ENCODE data around the gene TNRC6B. TPM values are rescaled to one million over a fixed set of nuclear protein-coding genes. Genes with fewer than 3 reads are reported as not detected.

The TNRC6B gene
- total RNA-seq, 4 donors from 2014 or later: 10.5 to 76.0 (median 37.2) TPM

DNA sequence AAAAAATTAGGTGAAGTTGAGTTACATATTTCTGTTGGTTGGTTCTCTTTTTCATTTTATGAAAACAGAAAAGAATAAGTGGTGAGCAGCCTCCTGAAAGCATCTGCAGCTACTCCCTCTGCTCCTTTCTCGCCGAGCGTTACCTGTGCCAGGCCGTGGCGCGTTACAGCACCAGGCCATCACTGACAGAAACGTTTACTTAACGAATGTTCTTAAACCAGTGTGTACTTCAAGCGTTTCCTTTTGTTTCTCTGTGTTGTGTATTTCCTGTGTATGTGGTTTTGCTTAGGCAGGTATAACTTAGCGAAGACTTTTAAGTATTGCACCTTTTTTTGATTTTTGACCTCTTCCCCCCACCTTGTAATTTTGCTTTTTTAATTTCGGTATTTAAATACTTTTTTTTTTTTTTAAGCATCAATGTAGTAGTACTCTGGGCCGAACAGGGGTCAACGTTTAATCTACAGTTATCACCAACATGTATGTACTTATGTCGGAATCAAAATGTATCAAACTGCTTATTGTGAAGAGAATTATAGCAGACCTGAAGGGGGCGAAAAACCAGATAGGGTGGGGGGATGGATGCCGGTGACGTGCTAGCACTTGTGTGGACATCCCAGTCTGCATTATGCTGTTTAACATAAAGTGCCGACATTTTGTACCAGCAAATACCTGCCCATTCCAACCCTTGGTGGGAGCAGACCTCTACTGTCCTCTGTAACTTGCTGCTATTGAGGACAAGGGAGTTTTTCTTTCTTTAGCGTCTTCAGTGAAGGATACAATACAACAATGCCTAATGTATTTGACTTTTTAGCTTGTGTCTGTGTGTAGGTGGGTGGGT is 147.0 kb downstream of the TNRC6B start:
- TF ChIP-seq, protein P1, sequence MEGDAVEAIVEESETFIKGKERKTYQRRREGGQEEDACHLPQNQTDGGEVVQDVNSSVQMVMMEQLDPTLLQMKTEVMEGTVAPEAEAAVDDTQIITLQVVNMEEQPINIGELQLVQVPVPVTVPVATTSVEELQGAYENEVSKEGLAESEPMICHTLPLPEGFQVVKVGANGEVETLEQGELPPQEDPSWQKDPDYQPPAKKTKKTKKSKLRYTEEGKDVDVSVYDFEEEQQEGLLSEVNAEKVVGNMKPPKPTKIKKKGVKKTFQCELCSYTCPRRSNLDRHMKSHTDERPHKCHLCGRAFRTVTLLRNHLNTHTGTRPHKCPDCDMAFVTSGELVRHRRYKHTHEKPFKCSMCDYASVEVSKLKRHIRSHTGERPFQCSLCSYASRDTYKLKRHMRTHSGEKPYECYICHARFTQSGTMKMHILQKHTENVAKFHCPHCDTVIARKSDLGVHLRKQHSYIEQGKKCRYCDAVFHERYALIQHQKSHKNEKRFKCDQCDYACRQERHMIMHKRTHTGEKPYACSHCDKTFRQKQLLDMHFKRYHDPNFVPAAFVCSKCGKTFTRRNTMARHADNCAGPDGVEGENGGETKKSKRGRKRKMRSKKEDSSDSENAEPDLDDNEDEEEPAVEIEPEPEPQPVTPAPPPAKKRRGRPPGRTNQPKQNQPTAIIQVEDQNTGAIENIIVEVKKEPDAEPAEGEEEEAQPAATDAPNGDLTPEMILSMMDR (IDR thresholded peaks at IDR 0.05): no peak
- TF ChIP-seq POLR2A (IDR thresholded peaks at IDR 0.05): no peak
- Histone ChIP-seq H3K4me3 (no peak overlapping the region), H3K27me3 (no peaks in the 10 kb centered on the region), H3K36me3 (no peaks in the 10 kb centered on the region), H3K9me3 (no peaks in the 10 kb centered on the region), H3K4me1 (no peaks in the 10 kb centered on the region), H3K27ac (no peak overlapping the region)
- intact Hi-C loops (cut with DNase I; ENCODE audit: low total_unique reads): no loop called here
- no peak for DNase-seq

DNA sequence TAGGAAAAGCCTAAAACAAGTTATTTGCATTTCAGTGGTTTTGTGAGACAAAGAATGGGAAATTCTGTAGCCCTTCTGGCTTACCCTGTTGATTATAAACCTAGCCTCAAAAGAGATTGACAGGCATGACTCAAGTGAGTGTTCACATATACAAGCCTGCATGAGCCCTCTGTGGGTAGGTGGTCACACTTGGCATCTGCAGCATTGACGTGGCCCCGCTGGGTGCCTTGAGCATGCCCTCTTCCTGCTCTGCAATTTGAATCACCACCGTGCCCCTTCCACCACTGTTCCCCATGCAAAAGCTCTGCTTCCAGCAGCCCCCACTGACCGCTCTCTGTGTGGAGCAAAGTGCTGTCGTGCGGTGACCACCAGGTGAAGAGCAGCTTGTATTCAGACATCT is 147.6 kb downstream of the TNRC6B start:
- H3K4me3 ChIP-seq: no peak overlapping the region
- H3K4me1 ChIP-seq: no peaks in the 10 kb centered on the region
- TF ChIP-seq POLR2A (IDR thresholded peaks at IDR 0.05): no peak
- TF ChIP-seq, protein P1 (IDR thresholded peaks at IDR 0.05): no peak
- DNase-seq: no peak
- no peak overlapping the region for H3K27ac ChIP-seq
- intact Hi-C loops (cut with DNase I; ENCODE audit: low total_unique reads): no loop called here
- H3K36me3 ChIP-seq: no peaks in the 10 kb centered on the region
- no peaks in the 10 kb centered on the region for H3K27me3 ChIP-seq
- no peaks in the 10 kb centered on the region for H3K9me3 ChIP-seq

DNA sequence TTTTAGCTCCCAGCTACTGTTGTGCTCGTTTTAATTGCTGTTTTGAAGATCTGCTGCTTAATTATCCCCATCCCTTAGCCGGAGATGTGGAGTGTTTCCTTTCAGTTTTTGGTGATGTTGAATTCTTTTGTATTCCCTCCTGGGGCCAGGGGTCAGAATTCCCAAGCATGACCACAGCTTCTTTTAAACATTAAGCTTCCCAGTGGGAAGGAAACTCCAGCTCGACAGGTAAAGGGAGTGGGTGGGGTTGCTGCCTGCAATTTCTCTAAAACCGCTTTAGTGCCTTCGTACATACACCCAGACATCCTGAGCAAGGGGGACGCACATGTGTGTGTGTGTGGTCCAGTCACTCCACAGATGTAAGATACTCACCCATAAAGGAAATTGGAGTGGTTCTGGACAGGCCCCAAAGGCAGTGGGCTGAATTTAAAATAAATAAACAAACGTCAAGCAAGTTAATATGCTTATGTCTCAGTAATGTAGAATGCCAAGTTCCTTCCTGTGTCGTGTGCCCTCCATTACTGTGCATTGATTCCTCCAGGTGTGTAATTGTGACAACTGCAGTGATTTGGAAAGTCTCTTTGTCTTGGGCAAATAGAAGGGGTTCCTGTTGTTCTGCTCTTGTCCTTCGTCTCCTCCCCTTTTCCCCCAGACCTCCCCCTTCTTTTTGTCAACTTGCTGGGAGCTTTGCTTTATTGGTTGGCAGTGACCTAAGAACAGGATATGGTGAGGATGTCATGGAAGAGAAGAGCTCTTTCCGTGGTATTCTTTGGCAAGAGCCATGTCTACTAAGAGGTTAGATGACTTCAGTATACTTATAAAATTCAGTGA is 149.4 kb downstream of the TNRC6B start:
- no peak for DNase-seq
- H3K4me1 ChIP-seq: no peaks in the 10 kb centered on the region
- H3K36me3 ChIP-seq: no peaks in the 10 kb centered on the region
- no peaks in the 10 kb centered on the region for H3K9me3 ChIP-seq
- TF ChIP-seq, protein P1 (IDR thresholded peaks at IDR 0.05): no peak
- no peak for TF ChIP-seq POLR2A (IDR thresholded peaks at IDR 0.05)
- H3K27ac ChIP-seq: no peak overlapping the region
- intact Hi-C loops (cut with DNase I; ENCODE audit: low total_unique reads): no loop called here
- H3K27me3 ChIP-seq: no peaks in the 10 kb centered on the region
- H3K4me3 ChIP-seq: no peak overlapping the region

DNA sequence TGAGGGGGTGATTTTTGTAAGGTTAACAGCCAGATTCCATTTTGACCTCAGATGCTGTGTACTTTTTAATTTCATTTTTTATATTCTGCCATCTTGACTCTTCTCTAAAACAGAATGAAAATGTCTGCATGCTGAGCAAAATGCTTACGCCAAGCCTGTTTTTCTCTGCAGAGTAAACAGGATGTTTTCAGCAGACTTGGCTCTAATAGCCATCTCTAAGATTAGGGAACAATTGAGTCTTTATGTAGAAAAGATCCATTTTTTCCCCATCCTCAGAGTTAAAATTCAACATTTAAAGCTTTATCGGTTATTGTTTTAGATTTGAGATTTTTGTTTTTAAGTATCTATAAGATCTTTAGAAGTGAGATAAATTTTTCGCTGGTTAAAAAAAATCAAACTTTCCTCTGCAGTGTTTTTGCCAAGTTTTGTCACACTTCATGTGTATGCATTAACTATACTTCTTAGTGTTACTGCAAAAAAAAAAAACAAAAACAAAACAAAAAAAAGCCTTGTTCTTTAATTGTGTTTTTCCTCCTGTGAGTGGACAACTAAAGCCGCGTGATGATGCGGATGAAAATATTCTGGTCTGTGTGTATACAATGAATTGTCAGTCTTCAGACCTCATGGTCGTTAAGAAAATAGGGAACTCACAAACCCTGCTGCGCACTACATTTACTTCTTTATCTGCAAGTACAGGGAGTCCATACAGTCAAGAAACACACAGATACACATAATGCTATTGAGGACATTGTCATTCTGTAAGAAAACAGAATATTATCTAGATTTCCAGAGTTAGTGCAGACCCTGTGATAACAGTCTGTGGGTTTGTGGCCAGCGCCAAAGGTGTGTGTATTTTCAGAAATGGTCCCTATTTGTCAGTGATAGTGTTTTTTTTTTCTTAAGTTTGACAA is 151.1 kb downstream of the TNRC6B start:
- DNase-seq: no peak
- intact Hi-C loops (cut with DNase I; ENCODE audit: low total_unique reads): no loop called here
- H3K36me3 ChIP-seq: no peaks in the 10 kb centered on the region
- no peak overlapping the region for H3K27ac ChIP-seq
- no peaks in the 10 kb centered on the region for H3K27me3 ChIP-seq
- no peaks in the 10 kb centered on the region for H3K4me1 ChIP-seq
- no peak for TF ChIP-seq POLR2A (IDR thresholded peaks at IDR 0.05)
- TF ChIP-seq, protein P1 (IDR thresholded peaks at IDR 0.05): no peak
- H3K4me3 ChIP-seq: no peak overlapping the region
- no peaks in the 10 kb centered on the region for H3K9me3 ChIP-seq
